ENCODE measurements around the gene ZEB2. TPM values are rescaled to one million over a fixed set of nuclear protein-coding genes. Genes with fewer than 3 reads are reported as not detected.

ZEB2 gene
- total and polyA plus RNA-seq, 2 donors from 2014 or later, result 8.3 to 136 TPM

GRCh38 chr2:144382849-144383248 is 137.1 kb downstream of the ZEB2 start:
- no peaks in the 10 kb centered on the region for H3K36me3 ChIP-seq (ENCODE audit: control insufficient read depth in 2 of 3, insufficient read depth in 3 of 3, low read length in 3 of 3)
- intact Hi-C loops (cut with DNase I), result no loop called here
- no peaks in the 10 kb centered on the region for H3K27me3 ChIP-seq (ENCODE audit: control insufficient read depth, insufficient read depth, low read length)
- no peak for TF ChIP-seq CTCF (IDR thresholded peaks at IDR 0.05; ENCODE audit: borderline replicate concordance, extremely low read depth, insufficient read depth)
- FAIRE-seq (no peak), DNase-seq (no peak)
- H3K9ac ChIP-seq (ENCODE audit: low read length in 3 of 3), result no peak overlapping the region
- no peaks in the 10 kb centered on the region for H3K9me3 ChIP-seq (ENCODE audit: control insufficient read depth in 2 of 3, insufficient read depth in 1 of 3, low read length in 3 of 3)
- no peak overlapping the region for H3K4me3 ChIP-seq (ENCODE audit: low read length in 3 of 3)
- H3K4me1 ChIP-seq (ENCODE audit: control insufficient read depth in 2 of 3, insufficient read depth in 2 of 3, low read depth in 1 of 3, low read length in 3 of 3), result no peaks in the 10 kb centered on the region
- no peak overlapping the region for H3K27ac ChIP-seq (ENCODE audit: low read depth in 2 of 2, low read length in 2 of 2)

GRCh38 chr2:144381716-144382115 is 138.2 kb downstream of the ZEB2 start:
- no peak for DNase-seq
- H3K4me1 ChIP-seq (ENCODE audit: control insufficient read depth in 2 of 3, insufficient read depth in 2 of 3, low read depth in 1 of 3, low read length in 3 of 3), result no peaks in the 10 kb centered on the region
- H3K9ac ChIP-seq (ENCODE audit: low read length in 3 of 3), result no peak overlapping the region
- no peaks in the 10 kb centered on the region for H3K9me3 ChIP-seq (ENCODE audit: control insufficient read depth in 2 of 3, insufficient read depth in 1 of 3, low read length in 3 of 3)
- FAIRE-seq, result no peak
- H3K36me3 ChIP-seq (ENCODE audit: control insufficient read depth in 2 of 3, insufficient read depth in 3 of 3, low read length in 3 of 3), result no peaks in the 10 kb centered on the region
- intact Hi-C loops (cut with DNase I), result no loop called here
- TF ChIP-seq CTCF (IDR thresholded peaks at IDR 0.05; ENCODE audit: borderline replicate concordance, extremely low read depth, insufficient read depth), result no peak
- H3K4me3 ChIP-seq (ENCODE audit: low read length in 3 of 3), result no peak overlapping the region
- H3K27me3 ChIP-seq (ENCODE audit: control insufficient read depth, insufficient read depth, low read length), result no peaks in the 10 kb centered on the region
- H3K27ac ChIP-seq (ENCODE audit: low read depth in 2 of 2, low read length in 2 of 2), result no peak overlapping the region

- no peaks in the 10 kb centered on the region for H3K36me3 ChIP-seq (ENCODE audit: control insufficient read depth in 2 of 3, insufficient read depth in 3 of 3, low read length in 3 of 3)
- intact Hi-C loops (cut with DNase I), result no loop called here
- H3K9me3 ChIP-seq (ENCODE audit: control insufficient read depth in 2 of 3, insufficient read depth in 1 of 3, low read length in 3 of 3), result no peaks in the 10 kb centered on the region
- DNase-seq, result peak; percentile 44 to 76 (median 60)
- no peak overlapping the region for H3K9ac ChIP-seq (ENCODE audit: low read length in 3 of 3)
- H3K27me3 ChIP-seq (ENCODE audit: control insufficient read depth, insufficient read depth, low read length), result no peaks in the 10 kb centered on the region
- no peak overlapping the region for H3K27ac ChIP-seq (ENCODE audit: low read depth in 2 of 2, low read length in 2 of 2)
- H3K4me1 ChIP-seq (ENCODE audit: control insufficient read depth in 2 of 3, insufficient read depth in 2 of 3, low read depth in 1 of 3, low read length in 3 of 3), result no peaks in the 10 kb centered on the region
- H3K4me3 ChIP-seq (ENCODE audit: low read length in 3 of 3), result peak overlapping the region in 1 of 3 donors; percentile 19
- no peak for FAIRE-seq
- TF ChIP-seq CTCF (IDR thresholded peaks at IDR 0.05; ENCODE audit: borderline replicate concordance, extremely low read depth, insufficient read depth), result no peak
Measured at GRCh38 chr2:144379851-144380311, 140.0 kb downstream of the ZEB2 start.

GRCh38 chr2:144378551-144378950 is 141.4 kb downstream of the ZEB2 start:
- DNase-seq (no peak), FAIRE-seq (no peak)
- Histone ChIP-seq H3K27me3 (ENCODE audit: control insufficient read depth, insufficient read depth, low read length) (no peaks in the 10 kb centered on the region), H3K4me3 (ENCODE audit: low read length in 3 of 3) (no peak overlapping the region), H3K27ac (ENCODE audit: low read depth in 2 of 2, low read length in 2 of 2) (no peak overlapping the region), H3K9me3 (ENCODE audit: control insufficient read depth in 2 of 3, insufficient read depth in 1 of 3, low read length in 3 of 3) (no peaks in the 10 kb centered on the region), H3K4me1 (ENCODE audit: control insufficient read depth in 2 of 3, insufficient read depth in 2 of 3, low read depth in 1 of 3, low read length in 3 of 3) (no peaks in the 10 kb centered on the region), H3K9ac (ENCODE audit: low read length in 3 of 3) (no peak overlapping the region), H3K36me3 (ENCODE audit: control insufficient read depth in 2 of 3, insufficient read depth in 3 of 3, low read length in 3 of 3) (no peaks in the 10 kb centered on the region)
- intact Hi-C loops (cut with DNase I), result no loop called here
- TF ChIP-seq CTCF (IDR thresholded peaks at IDR 0.05; ENCODE audit: borderline replicate concordance, extremely low read depth, insufficient read depth), result no peak

All from kidney (tissue), 14 donors.